ENCODE data around the gene FKBP5. TPM values are rescaled to one million over a fixed set of nuclear protein-coding genes. Genes with fewer than 3 reads are reported as not detected.

Gene FKBP5
- total and polyA plus RNA-seq, 2 donors (not counting 3 experiments of a cell fraction or from before 2014, with no cell fraction given), result 16.7 to 56.8 TPM

DNA sequence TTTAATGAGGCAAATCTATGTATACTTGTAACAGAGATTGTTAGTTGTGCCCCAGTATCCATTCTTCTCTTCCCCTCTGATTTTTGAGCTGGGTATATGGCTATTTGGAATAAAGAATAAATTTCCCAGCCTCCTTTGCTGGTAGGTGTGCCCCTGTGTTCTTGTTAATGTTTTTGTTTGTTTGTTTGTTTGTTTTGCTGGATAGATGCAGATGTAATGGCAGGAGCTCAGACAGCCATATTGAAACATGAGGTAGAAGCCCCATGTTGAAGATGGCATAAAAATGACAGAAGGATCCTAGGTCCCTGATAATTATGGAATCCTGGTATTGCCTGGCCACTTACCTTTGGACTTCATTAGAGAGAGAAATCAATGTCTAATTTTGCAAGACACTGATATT lies 19.9 kb upstream of the FKBP5 start:
- no peak for FAIRE-seq
- H3K9me1 ChIP-seq (replicated peaks; ENCODE audit: control insufficient read depth, extremely low read depth, insufficient read depth, low read length), result no peaks in the 10 kb centered on the region
- TF ChIP-seq POLR2A (IDR thresholded peaks at IDR 0.05; ENCODE audit: low read depth, low read length) (no peak), POLR2AphosphoS5 (IDR thresholded peaks at IDR 0.05; ENCODE audit: insufficient read depth, low read depth, low read length) (no peak), JUN (IDR thresholded peaks at IDR 0.05; ENCODE audit: borderline replicate concordance, insufficient read depth, insufficient read length, low read depth) (no peak), GATA2 (IDR thresholded peaks at IDR 0.05; ENCODE audit: insufficient read depth, insufficient read length, low read depth, low read length) (no peak), FOS (IDR thresholded peaks at IDR 0.05; ENCODE audit: borderline replicate concordance, insufficient read depth, low read length) (no peak), MYC (IDR thresholded peaks at IDR 0.05; ENCODE audit: low read depth, low read length) (no peak), EZH2 (IDR thresholded peaks at IDR 0.05; ENCODE audit: borderline replicate concordance, low read depth, low read length, severe bottlenecking) (no peak)
- TF ChIP-seq, protein P1, sequence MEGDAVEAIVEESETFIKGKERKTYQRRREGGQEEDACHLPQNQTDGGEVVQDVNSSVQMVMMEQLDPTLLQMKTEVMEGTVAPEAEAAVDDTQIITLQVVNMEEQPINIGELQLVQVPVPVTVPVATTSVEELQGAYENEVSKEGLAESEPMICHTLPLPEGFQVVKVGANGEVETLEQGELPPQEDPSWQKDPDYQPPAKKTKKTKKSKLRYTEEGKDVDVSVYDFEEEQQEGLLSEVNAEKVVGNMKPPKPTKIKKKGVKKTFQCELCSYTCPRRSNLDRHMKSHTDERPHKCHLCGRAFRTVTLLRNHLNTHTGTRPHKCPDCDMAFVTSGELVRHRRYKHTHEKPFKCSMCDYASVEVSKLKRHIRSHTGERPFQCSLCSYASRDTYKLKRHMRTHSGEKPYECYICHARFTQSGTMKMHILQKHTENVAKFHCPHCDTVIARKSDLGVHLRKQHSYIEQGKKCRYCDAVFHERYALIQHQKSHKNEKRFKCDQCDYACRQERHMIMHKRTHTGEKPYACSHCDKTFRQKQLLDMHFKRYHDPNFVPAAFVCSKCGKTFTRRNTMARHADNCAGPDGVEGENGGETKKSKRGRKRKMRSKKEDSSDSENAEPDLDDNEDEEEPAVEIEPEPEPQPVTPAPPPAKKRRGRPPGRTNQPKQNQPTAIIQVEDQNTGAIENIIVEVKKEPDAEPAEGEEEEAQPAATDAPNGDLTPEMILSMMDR (IDR thresholded peaks at IDR 0.05; ENCODE audit: extremely low read depth in 1 of 2, insufficient read depth in 1 of 2, low read depth in 1 of 2, low read length in 2 of 2), result no peak
- TF ChIP-seq, protein P2, sequence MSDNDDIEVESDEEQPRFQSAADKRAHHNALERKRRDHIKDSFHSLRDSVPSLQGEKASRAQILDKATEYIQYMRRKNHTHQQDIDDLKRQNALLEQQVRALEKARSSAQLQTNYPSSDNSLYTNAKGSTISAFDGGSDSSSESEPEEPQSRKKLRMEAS (IDR thresholded peaks at IDR 0.05; ENCODE audit: insufficient read depth, insufficient read length), result no peak
- H3K9ac ChIP-seq (replicated peaks; ENCODE audit: extremely low read depth, insufficient read depth, low read length), result no peak overlapping the region
- peaks cover 3% of the 10 kb centered on the region for H3K4me1 ChIP-seq (ENCODE audit: control insufficient read depth, extremely low read depth, insufficient read depth, low read length)
- intact Hi-C loops (cut with micrococcal nuclease) (no loop called here), dilution Hi-C loops (cut with MboI; ENCODE audit: extremely low pct_ligation_motif_present, low sequenced_read_pairs) (no loop called here)
- POLR2A ChIA-PET, result no interaction called here
- no peak overlapping the region for H2AFZ ChIP-seq (ENCODE audit: low read depth, low read length)
- H3K27me3 ChIP-seq (ENCODE audit: control insufficient read depth in 2 of 2, insufficient read depth in 2 of 2, low read length in 2 of 2), result no peaks in the 10 kb centered on the region
- CTCF ChIA-PET, result no interaction called here
- H3K79me2 ChIP-seq (ENCODE audit: control insufficient read depth, insufficient read depth, low read length), result no peaks in the 10 kb centered on the region
- no peak overlapping the region for H3K4me2 ChIP-seq (ENCODE audit: insufficient read depth, low read length)
- H4K20me1 ChIP-seq (replicated peaks; ENCODE audit: control insufficient read depth, extremely low read depth, insufficient read depth, low read length), result no peaks in the 10 kb centered on the region
- H3K4me3 ChIP-seq (replicated peaks in 1 of 3; ENCODE audit: insufficient read depth in 1 of 3, low read depth in 1 of 3, low read length in 3 of 3), result no peak overlapping the region
- H3K36me3 ChIP-seq (ENCODE audit: control insufficient read depth in 2 of 2, extremely low read depth in 1 of 2, insufficient read depth in 2 of 2, low read length in 2 of 2), result no peaks in the 10 kb centered on the region
- H3K27ac ChIP-seq (ENCODE audit: insufficient read depth, low read depth, low read length), result no peak overlapping the region
- no TSS peak for BruUV-seq (replicated peaks)
- H3K9me3 ChIP-seq (replicated peaks; ENCODE audit: control insufficient read depth, insufficient read depth, low read length), result no peaks in the 10 kb centered on the region
- no peak for DNase-seq (ENCODE audit: low read depth, low spot score)
